OCI-LY1 (cell line): Measurements from ENCODE around the gene SLC9A9.

Experiments
- EZH2 ChIP-seq: fragments of 200-600 bp; sonication (generic), shearing (Covaris generic); IDR thresholded peaks from 2 replicates; pipeline ENCODE4 v1.8.0; 2017; ENCODE audit warnings: borderline replicate concordance, mixed run types, mild to moderate bottlenecking, antibody characterized with exemption, low read length, moderate library complexity, mixed read lengths
- TF ChIP-seq, protein P1 (sequence below): fragments of 200-600 bp; sonication (generic), shearing (Covaris generic); IDR thresholded peaks from 2 replicates; pipeline ENCODE4 v1.5.1; 2017; ENCODE audit warnings: mild to moderate bottlenecking, antibody characterized with exemption, low read length, moderate library complexity, mixed read lengths

DNA sequence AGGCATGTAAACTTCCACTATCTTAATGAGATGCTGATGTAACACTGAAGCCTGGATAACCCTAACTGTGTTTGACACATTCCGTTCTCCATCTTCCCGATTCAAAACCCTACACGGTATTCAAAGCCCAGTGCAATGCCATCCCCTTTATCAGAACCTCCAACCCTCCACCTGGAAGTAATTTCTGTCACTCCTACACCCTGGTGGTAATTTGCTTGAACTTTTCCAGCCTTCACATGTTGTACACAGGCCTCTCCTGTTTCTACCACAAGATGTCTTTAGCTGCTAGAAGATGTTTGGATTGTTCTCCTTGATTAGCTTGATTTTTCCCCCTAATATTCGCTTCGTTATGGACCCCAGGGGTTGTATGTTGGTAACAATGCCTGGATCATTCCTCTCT, 519.8 kb downstream of the SLC9A9 start:
- TF ChIP-seq, protein P1, sequence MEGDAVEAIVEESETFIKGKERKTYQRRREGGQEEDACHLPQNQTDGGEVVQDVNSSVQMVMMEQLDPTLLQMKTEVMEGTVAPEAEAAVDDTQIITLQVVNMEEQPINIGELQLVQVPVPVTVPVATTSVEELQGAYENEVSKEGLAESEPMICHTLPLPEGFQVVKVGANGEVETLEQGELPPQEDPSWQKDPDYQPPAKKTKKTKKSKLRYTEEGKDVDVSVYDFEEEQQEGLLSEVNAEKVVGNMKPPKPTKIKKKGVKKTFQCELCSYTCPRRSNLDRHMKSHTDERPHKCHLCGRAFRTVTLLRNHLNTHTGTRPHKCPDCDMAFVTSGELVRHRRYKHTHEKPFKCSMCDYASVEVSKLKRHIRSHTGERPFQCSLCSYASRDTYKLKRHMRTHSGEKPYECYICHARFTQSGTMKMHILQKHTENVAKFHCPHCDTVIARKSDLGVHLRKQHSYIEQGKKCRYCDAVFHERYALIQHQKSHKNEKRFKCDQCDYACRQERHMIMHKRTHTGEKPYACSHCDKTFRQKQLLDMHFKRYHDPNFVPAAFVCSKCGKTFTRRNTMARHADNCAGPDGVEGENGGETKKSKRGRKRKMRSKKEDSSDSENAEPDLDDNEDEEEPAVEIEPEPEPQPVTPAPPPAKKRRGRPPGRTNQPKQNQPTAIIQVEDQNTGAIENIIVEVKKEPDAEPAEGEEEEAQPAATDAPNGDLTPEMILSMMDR: no peak
- TF ChIP-seq EZH2: no peak
